Endothelial cell of umbilical vein (primary cell): ENCODE measurements around the gene ODAPH. TPM values are rescaled to one million over a fixed set of nuclear protein-coding genes. Genes with fewer than 3 reads are reported as not detected.

Experiments used
- BruUV-seq: library from RNA; stranded (reverse); fragments of 400-500 nt; replicated peaks from 2 replicates; lab custom pipeline; 2021; lab: Mats Ljungman, UMichigan
- CTCF ChIA-PET: fragments of 300-600, 350-600 bp; sonication (Branson Sonifier 250); formaldehyde crosslinking; loops from one replicate; lab custom pipeline; 2021; ENCODE audit warnings: antibody characterized with exemption, inconsistent platforms; lab: Charles Lee
- POLR2A ChIA-PET: fragments of 300-600, 350-600 bp; sonication (Branson Sonifier 250); formaldehyde crosslinking; loops from one replicate; lab custom pipeline; 2021; ENCODE audit warnings: antibody characterized with exemption, inconsistent platforms; lab: Charles Lee
- DNase-seq: peaks from one replicate; pipeline ENCODE4 v3.0.0-alpha.2; 2011; ENCODE audit warnings: low read depth, low spot score
- FAIRE-seq: peaks from 2 replicates; lab custom pipeline; 2011; peaks lifted over from hg19 to GRCh38; lab: Jason Lieb, UNC
- H2AFZ ChIP-seq: 2 replicates; pipeline ENCODE4 v1.6.0; 2012; ENCODE audit warnings: low read depth, low read length, control low read depth, inconsistent platforms
- H3K27ac ChIP-seq: 2 replicates; pipeline ENCODE4 v1.5.1; 2011; ENCODE audit warnings: low read depth, mild to moderate bottlenecking, control low read depth, low read length, moderate library complexity; ENCODE audit not compliant: insufficient read depth
- H3K27me3 ChIP-seq, 2 experiments: 2 replicates each; pipeline versions ENCODE4 v1.6.0 to v1.6.1; 2011; ENCODE audit warnings: low read length in 2 of 2, mixed read lengths in 1 of 2; ENCODE audit not compliant: control insufficient read depth in 2 of 2, insufficient read depth in 2 of 2
- H3K36me3 ChIP-seq, 2 experiments: 2 replicates in 1 of 2; 3 replicates in 1 of 2; pipeline ENCODE4 v1.5.1; 2011; ENCODE audit warnings: low read length in 2 of 2, mild to moderate bottlenecking in 1 of 2, moderate library complexity in 1 of 2; ENCODE audit not compliant: control insufficient read depth in 2 of 2, insufficient read depth in 2 of 2; ENCODE audit errors: extremely low read depth in 1 of 2
- H3K4me1 ChIP-seq: 3 replicates; pipeline ENCODE4 v1.5.1; 2011; ENCODE audit warnings: mild to moderate bottlenecking, low read length; ENCODE audit not compliant: control insufficient read depth, insufficient read depth; ENCODE audit errors: extremely low read depth
- H3K4me2 ChIP-seq: 2 replicates; pipeline ENCODE4 v1.6.1; 2011; ENCODE audit warnings: low read length, control low read depth, mixed read lengths; ENCODE audit not compliant: insufficient read depth
- H3K4me3 ChIP-seq, 3 experiments: fragments of 200-600 bp in 1 of 3; sonication (generic), shearing (Covaris generic) in 1 of 3; replicated peaks in 1 of 3; 2 replicates each; pipeline ENCODE4 v1.5.1; 2011 to 2016; ENCODE audit warnings: control low read depth in 3 of 3, low read length in 3 of 3, mild to moderate bottlenecking in 2 of 3, inconsistent platforms in 1 of 3, low read depth in 1 of 3, moderate library complexity in 1 of 3; ENCODE audit not compliant: insufficient read depth in 1 of 3
- H3K79me2 ChIP-seq: 2 replicates; pipeline ENCODE4 v1.6.0; 2012; ENCODE audit warnings: low read length, inconsistent platforms; ENCODE audit not compliant: control insufficient read depth, insufficient read depth
- H3K9ac ChIP-seq: replicated peaks from 2 replicates; pipeline ENCODE3; 2011; ENCODE audit warnings: low read length, control low read depth; ENCODE audit not compliant: insufficient read depth; ENCODE audit errors: extremely low read depth
- H3K9me1 ChIP-seq: replicated peaks from 3 replicates; pipeline ENCODE4 v1.6.0; 2011; ENCODE audit warnings: mild to moderate bottlenecking, low read length; ENCODE audit not compliant: control insufficient read depth, insufficient read depth; ENCODE audit errors: extremely low read depth
- H3K9me3 ChIP-seq: replicated peaks from 2 replicates; pipeline ENCODE4 v1.5.1; 2012; ENCODE audit warnings: low read length, inconsistent platforms; ENCODE audit not compliant: control insufficient read depth, insufficient read depth
- H4K20me1 ChIP-seq: replicated peaks from 2 replicates; pipeline ENCODE3; 2011; ENCODE audit warnings: mild to moderate bottlenecking, low read length; ENCODE audit not compliant: control insufficient read depth, insufficient read depth; ENCODE audit errors: extremely low read depth
- EZH2 ChIP-seq: IDR thresholded peaks from 2 replicates; pipeline ENCODE4 v1.6.1; 2012; ENCODE audit warnings: borderline replicate concordance, low read depth, mild to moderate bottlenecking, moderate library complexity, low read length, inconsistent platforms; ENCODE audit not compliant: severe bottlenecking
- FOS ChIP-seq: IDR thresholded peaks from 2 replicates; pipeline ENCODE4 v1.6.1; 2011; ENCODE audit warnings: mild to moderate bottlenecking, low read length, moderate library complexity, borderline replicate concordance; ENCODE audit not compliant: insufficient read depth
- GATA2 ChIP-seq: IDR thresholded peaks from 2 replicates; pipeline ENCODE4 v1.7.0; 2011; ENCODE audit warnings: low read depth, mild to moderate bottlenecking, moderate library complexity, mixed read lengths, low read length; ENCODE audit not compliant: insufficient read length, insufficient read depth
- JUN ChIP-seq: IDR thresholded peaks from 2 replicates; pipeline ENCODE4 v1.6.1; 2011; ENCODE audit warnings: borderline replicate concordance, low read depth; ENCODE audit not compliant: insufficient read length, insufficient read depth
- MYC ChIP-seq: IDR thresholded peaks from one replicate; pipeline ENCODE4 v1.6.1; 2011; ENCODE audit warnings: mild to moderate bottlenecking, low read depth, low read length
- POLR2A ChIP-seq: IDR thresholded peaks from 2 replicates; pipeline ENCODE4 v1.6.1; 2012; ENCODE audit warnings: low read depth, mild to moderate bottlenecking, control low read depth, low read length
- POLR2AphosphoS5 ChIP-seq: IDR thresholded peaks from 2 replicates; pipeline ENCODE4 v1.6.1; 2012; ENCODE audit warnings: low read depth, mild to moderate bottlenecking, control low read depth, low read length, moderate library complexity; ENCODE audit not compliant: insufficient read depth
- dilution Hi-C: fragments of 300-500 bp; cut with MboI; formaldehyde crosslinking; loops from one replicate; pipeline ENCODE4 v1.15.0; 2019; ENCODE audit warnings: low sequenced_read_pairs; ENCODE audit not compliant: extremely low pct_ligation_motif_present
- intact Hi-C: fragments of 100-400 bp; cut with micrococcal nuclease; formaldehyde crosslinking; loops from one replicate; pipeline ENCODE4 v1.10.0; 2022
- polyA plus RNA-seq, 4 experiments: library from polyadenylated mRNA; depleted of rRNA in 3 of 4; stranded (reverse) in 3 of 4; unstranded in 1 of 4; fragments of >200 nt; gene quantifications; 2 replicates each; pipeline versions ENCODE4 v1.2.1 to v1.2.3, GENCODE V29; 2011 to 2012; ENCODE audit warnings: missing spikeins in 1 of 4
- total RNA-seq: library from RNA; stranded (reverse); gene quantifications from 2 replicates; pipeline ENCODE4 v1.2.3, GENCODE V29; 2021
- TF ChIP-seq, protein P1 (sequence below), 2 donors: IDR thresholded peaks; 1 replicate in 1 of 2; 2 replicates in 1 of 2; pipeline ENCODE4 v1.5.1; 2011; ENCODE audit warnings: low read length in 2 of 2, mild to moderate bottlenecking in 2 of 2, moderate library complexity in 2 of 2, control low read depth in 1 of 2, inconsistent platforms in 1 of 2, low read depth in 1 of 2; ENCODE audit not compliant: insufficient read depth in 1 of 2; ENCODE audit errors: extremely low read depth in 1 of 2
- TF ChIP-seq, protein P2 (sequence below): IDR thresholded peaks from 2 replicates; pipeline ENCODE4 v1.6.1; 2011; ENCODE audit not compliant: insufficient read depth, insufficient read length

ODAPH gene
- total and polyA plus RNA-seq, 2 donors (not counting 3 experiments of a cell fraction or from before 2014, with no cell fraction given), result not detected

DNA sequence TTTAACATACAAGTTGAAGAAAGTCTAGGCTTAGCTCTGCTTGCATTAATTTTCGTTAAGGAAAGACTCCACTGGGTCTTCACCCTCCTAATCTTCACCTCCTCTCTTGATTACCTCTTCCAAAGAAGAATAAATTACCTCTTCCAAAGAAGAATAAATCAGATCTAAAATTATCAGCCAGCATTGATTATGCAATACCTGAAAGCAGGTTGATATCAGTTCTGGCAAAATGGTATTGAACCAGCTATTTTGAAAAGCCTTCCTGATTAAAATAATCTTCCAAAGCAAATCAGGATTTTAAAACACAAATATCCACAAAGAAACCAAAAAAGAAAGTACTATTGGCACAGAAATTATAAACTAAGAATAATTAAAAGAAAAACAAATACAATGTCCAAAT is 37.5 kb downstream of the ODAPH start:
- Histone ChIP-seq H3K9me1 (no peaks in the 10 kb centered on the region), H3K9me3 (no peaks in the 10 kb centered on the region), H3K36me3 (no peaks in the 10 kb centered on the region), H3K4me2 (no peak overlapping the region), H3K79me2 (no peaks in the 10 kb centered on the region), H3K4me1 (no peaks in the 10 kb centered on the region), H3K27ac (no peak overlapping the region), H4K20me1 (no peaks in the 10 kb centered on the region), H3K9ac (no peak overlapping the region), H3K27me3 (no peaks in the 10 kb centered on the region), H3K4me3 (no peak overlapping the region), H2AFZ (no peak overlapping the region)
- TF ChIP-seq, protein P1, sequence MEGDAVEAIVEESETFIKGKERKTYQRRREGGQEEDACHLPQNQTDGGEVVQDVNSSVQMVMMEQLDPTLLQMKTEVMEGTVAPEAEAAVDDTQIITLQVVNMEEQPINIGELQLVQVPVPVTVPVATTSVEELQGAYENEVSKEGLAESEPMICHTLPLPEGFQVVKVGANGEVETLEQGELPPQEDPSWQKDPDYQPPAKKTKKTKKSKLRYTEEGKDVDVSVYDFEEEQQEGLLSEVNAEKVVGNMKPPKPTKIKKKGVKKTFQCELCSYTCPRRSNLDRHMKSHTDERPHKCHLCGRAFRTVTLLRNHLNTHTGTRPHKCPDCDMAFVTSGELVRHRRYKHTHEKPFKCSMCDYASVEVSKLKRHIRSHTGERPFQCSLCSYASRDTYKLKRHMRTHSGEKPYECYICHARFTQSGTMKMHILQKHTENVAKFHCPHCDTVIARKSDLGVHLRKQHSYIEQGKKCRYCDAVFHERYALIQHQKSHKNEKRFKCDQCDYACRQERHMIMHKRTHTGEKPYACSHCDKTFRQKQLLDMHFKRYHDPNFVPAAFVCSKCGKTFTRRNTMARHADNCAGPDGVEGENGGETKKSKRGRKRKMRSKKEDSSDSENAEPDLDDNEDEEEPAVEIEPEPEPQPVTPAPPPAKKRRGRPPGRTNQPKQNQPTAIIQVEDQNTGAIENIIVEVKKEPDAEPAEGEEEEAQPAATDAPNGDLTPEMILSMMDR (IDR thresholded peaks at IDR 0.05; ENCODE audit: extremely low read depth in 1 of 2, insufficient read depth in 1 of 2, low read depth in 1 of 2, low read length in 2 of 2), result no peak
- TF ChIP-seq JUN (no peak), GATA2 (no peak), POLR2A (no peak), FOS (no peak), EZH2 (no peak), POLR2AphosphoS5 (no peak), MYC (no peak)
- TF ChIP-seq, protein P2, sequence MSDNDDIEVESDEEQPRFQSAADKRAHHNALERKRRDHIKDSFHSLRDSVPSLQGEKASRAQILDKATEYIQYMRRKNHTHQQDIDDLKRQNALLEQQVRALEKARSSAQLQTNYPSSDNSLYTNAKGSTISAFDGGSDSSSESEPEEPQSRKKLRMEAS, result no peak
- FAIRE-seq (no peak), DNase-seq (no peak)
- dilution Hi-C loops (no loop called here), intact Hi-C loops (no loop called here)
- CTCF ChIA-PET, result interaction anchor here (1.0 to 1.4 kb wide), 4 partner anchors 9 to 23 kb away, joined by 3 to 6 read pairs (median 4); no protein-coding TSS in a partner anchor
- POLR2A ChIA-PET, result no interaction called here
- no TSS peak for BruUV-seq
